H9 (cell line): ENCODE results near the gene CD81. TPM values are rescaled to one million over a fixed set of nuclear protein-coding genes. Genes with fewer than 3 reads are reported as not detected.

Experiments used
- DNase-seq: peaks from one replicate; pipeline ENCODE4 v3.0.0-alpha.2; 2017
- H2AFZ ChIP-seq: one replicate; pipeline ENCODE4 v1.6.1; 2013; ENCODE audit warnings: mild to moderate bottlenecking, low read length, control low read depth, moderate library complexity
- H2AK5ac ChIP-seq: 2 replicates; pipeline ENCODE4 v1.6.1; 2013; ENCODE audit warnings: low read length, control low read depth, mixed read lengths; ENCODE audit not compliant: insufficient read length
- H2BK120ac ChIP-seq: one replicate; pipeline ENCODE4 v1.6.1; 2013; ENCODE audit warnings: low read depth, mild to moderate bottlenecking, low read length, control low read depth, inconsistent platforms; ENCODE audit not compliant: poor library complexity, severe bottlenecking
- H2BK12ac ChIP-seq: 2 replicates; pipeline ENCODE4 v1.6.1; 2013; ENCODE audit warnings: low read length, control low read depth, mixed read lengths, low read depth; ENCODE audit not compliant: insufficient read length
- H2BK15ac ChIP-seq: 2 replicates; pipeline ENCODE4 v1.6.1; 2013; ENCODE audit warnings: low read depth, low read length, control low read depth
- H2BK20ac ChIP-seq: one replicate; pipeline ENCODE4 v1.6.1; 2013; ENCODE audit warnings: low read depth, mild to moderate bottlenecking, low read length, control low read depth, inconsistent platforms; ENCODE audit not compliant: poor library complexity, severe bottlenecking
- H2BK5ac ChIP-seq: 2 replicates; pipeline ENCODE4 v1.6.1; 2013; ENCODE audit warnings: low read length, control low read depth, mixed read lengths; ENCODE audit not compliant: insufficient read length
- H3K14ac ChIP-seq: 2 replicates; pipeline ENCODE4 v1.6.1; 2013; ENCODE audit warnings: low read length, control low read depth; ENCODE audit not compliant: insufficient read depth
- H3K18ac ChIP-seq: 2 replicates; pipeline ENCODE4 v1.6.1; 2013; ENCODE audit warnings: low read depth, mild to moderate bottlenecking, mixed read lengths, low read length, control low read depth; ENCODE audit not compliant: insufficient read length
- H3K23ac ChIP-seq: 2 replicates; pipeline ENCODE4 v1.6.1; 2013; ENCODE audit warnings: low read length, control low read depth, mixed read lengths, low read depth; ENCODE audit not compliant: insufficient read length
- H3K23me2 ChIP-seq: 2 replicates; pipeline ENCODE4 v1.6.1; 2013; ENCODE audit warnings: low read depth, mild to moderate bottlenecking, mixed read lengths, low read length, control low read depth; ENCODE audit not compliant: insufficient read length, poor library complexity, severe bottlenecking
- H3K27ac ChIP-seq: 2 replicates; pipeline ENCODE4 v1.5.1; 2013; ENCODE audit warnings: low read length, control low read depth, mixed read lengths, low read depth; ENCODE audit not compliant: insufficient read length
- H3K27me3 ChIP-seq: 2 replicates; pipeline ENCODE4 v1.6.1; 2013; ENCODE audit warnings: low read length, control low read depth, inconsistent platforms; ENCODE audit not compliant: insufficient read depth
- H3K4ac ChIP-seq: 2 replicates; pipeline ENCODE4 v1.6.1; 2013; ENCODE audit warnings: low read depth, mild to moderate bottlenecking, control low read depth, inconsistent platforms, low read length, moderate library complexity
- H3K4me1 ChIP-seq: 2 replicates; pipeline ENCODE4 v1.6.1; 2013; ENCODE audit warnings: low read length, control low read depth, inconsistent platforms; ENCODE audit not compliant: insufficient read depth
- H3K4me2 ChIP-seq: 2 replicates; pipeline ENCODE4 v1.6.1; 2013; ENCODE audit warnings: low read length, control low read depth, mixed read lengths; ENCODE audit not compliant: insufficient read length, insufficient read depth
- H3K56ac ChIP-seq: 2 replicates; pipeline ENCODE4 v1.6.1; 2013; ENCODE audit warnings: low read depth, mild to moderate bottlenecking, mixed read lengths, low read length, control low read depth; ENCODE audit not compliant: insufficient read length
- H3K79me1 ChIP-seq: 2 replicates; pipeline ENCODE4 v1.6.1; 2013; ENCODE audit warnings: low read depth, mild to moderate bottlenecking, moderate library complexity, low read length, control low read depth, inconsistent platforms; ENCODE audit not compliant: insufficient read depth, poor library complexity, severe bottlenecking
- H3K79me2 ChIP-seq: 2 replicates; pipeline ENCODE4 v1.6.1; 2013; ENCODE audit warnings: low read length, control low read depth, inconsistent platforms; ENCODE audit not compliant: insufficient read depth
- H3K9ac ChIP-seq: 2 replicates; pipeline ENCODE4 v1.6.1; 2013; ENCODE audit warnings: low read length, control low read depth, mixed read lengths; ENCODE audit not compliant: insufficient read length; ENCODE audit errors: extremely low read depth
- H3K9me3 ChIP-seq: one replicate; pipeline ENCODE4 v1.6.1; 2013; ENCODE audit warnings: low read depth, low read length, inconsistent platforms; ENCODE audit not compliant: control insufficient read depth
- H3T11ph ChIP-seq: one replicate; pipeline ENCODE4 v1.6.1; 2013; ENCODE audit warnings: mild to moderate bottlenecking, low read length, control low read depth, inconsistent platforms
- H4K20me1 ChIP-seq: one replicate; pipeline ENCODE4 v1.6.1; 2013; ENCODE audit not compliant: control insufficient read depth, insufficient read length, insufficient read depth
- H4K5ac ChIP-seq: 2 replicates; pipeline ENCODE4 v1.6.1; 2013; ENCODE audit warnings: low read depth, mild to moderate bottlenecking, mixed read lengths, low read length, control low read depth; ENCODE audit not compliant: insufficient read length
- H4K8ac ChIP-seq: replicated peaks from 2 replicates; pipeline ENCODE4 v1.6.1; 2013; ENCODE audit warnings: low read length, control low read depth, mixed read lengths, low read depth; ENCODE audit not compliant: insufficient read length
- H4K91ac ChIP-seq: 2 replicates; pipeline ENCODE4 v1.6.1; 2013; ENCODE audit warnings: low read depth, mild to moderate bottlenecking, moderate library complexity, mixed read lengths, low read length, control low read depth; ENCODE audit not compliant: insufficient read length
- H3K27ac Mint-ChIP-seq, 3 experiments: 2 replicates in 2 of 3; 3 replicates in 1 of 3; pipeline ENCODE4 v1.8.0; 2020 to 2021; ENCODE audit warnings: mixed read lengths in 3 of 3, mild to moderate bottlenecking in 1 of 3, moderate library complexity in 1 of 3
- H3K27me3 Mint-ChIP-seq: 2 replicates; pipeline ENCODE4 v1.8.0; 2021; ENCODE audit warnings: low read depth, mild to moderate bottlenecking, moderate library complexity, mixed read lengths
- H3K36me3 Mint-ChIP-seq, 3 experiments: 2 replicates in 2 of 3; 3 replicates in 1 of 3; pipeline ENCODE4 v1.8.0; 2020 to 2021; ENCODE audit warnings: low read depth in 3 of 3, mixed read lengths in 3 of 3; ENCODE audit not compliant: insufficient read depth in 1 of 3
- H3K4me1 Mint-ChIP-seq, 2 experiments: 2 replicates each; pipeline ENCODE4 v1.8.0; 2020; ENCODE audit warnings: mixed read lengths in 2 of 2
- H3K4me3 Mint-ChIP-seq, 2 experiments: 2 replicates in 1 of 2; 3 replicates in 1 of 2; pipeline ENCODE4 v1.8.0; 2020 to 2021; ENCODE audit warnings: mild to moderate bottlenecking in 2 of 2, mixed read lengths in 2 of 2, moderate library complexity in 1 of 2
- H3K9me3 Mint-ChIP-seq, 2 experiments: 2 replicates in 1 of 2; 3 replicates in 1 of 2; pipeline ENCODE4 v1.8.0; 2020; ENCODE audit warnings: mild to moderate bottlenecking in 2 of 2, mixed read lengths in 2 of 2, moderate library complexity in 1 of 2
- CTCF ChIP-seq: fragments of 200-600 bp; sonication (generic); conservative IDR thresholded peaks from 3 replicates; pipeline ENCODE4 v1.8.0; 2021; ENCODE audit warnings: antibody characterized with exemption, mild to moderate bottlenecking
- WGBS: extraction: QIAGEN DNeasy Blood & Tissue Kit; methylation state at CpG from one replicate; pipeline ENCODE4 v1.1.7; 2013; ENCODE audit warnings: missing lambda C conversion rate, low lambda C conversion rate, mixed read lengths; ENCODE audit not compliant: insufficient read length; ENCODE audit errors: extremely low coverage; 5-methylcytosine and 5-hydroxymethylcytosine counted together
- total RNA-seq: library from RNA; stranded (reverse); gene quantifications from 2 replicates; pipeline ENCODE4 v1.2.1, GENCODE V29; 2021

Gene CD81
- total RNA-seq, 1 experiment from 2014 or later: 246 TPM

- H3K56ac ChIP-seq: no peak overlapping the region
- H3T11ph ChIP-seq: no peak overlapping the region
- peaks cover 42% of the 10 kb centered on the region; the same call in 1 of the 2 replicates for H3K79me2 ChIP-seq
- H2BK20ac ChIP-seq: no peak overlapping the region
- Mint-ChIP-seq H3K9me3 (no peaks in the 10 kb centered on the region), H3K36me3 (peaks cover 5 to 8% (median 6%) of the 10 kb centered on the region in 3 experiments), H3K27me3 (no peaks in the 10 kb centered on the region), H3K27ac (peak overlapping the region in 1 of 3 experiments; percentile 79; a peak in 2 of 7 replicates), H3K4me1 (peaks cover 11 to 27% of the 10 kb centered on the region in 2 experiments), H3K4me3 (no peak overlapping the region)
- no peak overlapping the region for H3K18ac ChIP-seq
- H3K4me2 ChIP-seq: no peak overlapping the region
- H3K23ac ChIP-seq: no peak overlapping the region
- no peaks in the 10 kb centered on the region; the same call in 1 of the 2 replicates for H3K27me3 ChIP-seq
- H2AK5ac ChIP-seq: no peak overlapping the region
- no peak overlapping the region for H4K8ac ChIP-seq
- H3K79me1 ChIP-seq: no peaks in the 10 kb centered on the region
- no peaks in the 10 kb centered on the region for H3K4me1 ChIP-seq
- H2BK120ac ChIP-seq: no peak overlapping the region
- H4K20me1 ChIP-seq: no peaks in the 10 kb centered on the region
- no peak overlapping the region for H2BK15ac ChIP-seq
- DNase-seq: no peak
- H3K4ac ChIP-seq: no peak overlapping the region
- no peak overlapping the region for H3K9ac ChIP-seq
- H4K91ac ChIP-seq: no peak overlapping the region
- H4K5ac ChIP-seq: no peak overlapping the region
- no peak overlapping the region for H2AFZ ChIP-seq
- H2BK5ac ChIP-seq: no peak overlapping the region
- TF ChIP-seq CTCF: no peak
- H3K9me3 ChIP-seq: no peaks in the 10 kb centered on the region
- no peak overlapping the region for H3K27ac ChIP-seq
- no peak overlapping the region; the same call in 1 of the 2 replicates for H3K14ac ChIP-seq
- H3K23me2 ChIP-seq: peaks cover 11% of the 10 kb centered on the region
- H2BK12ac ChIP-seq: no peak overlapping the region
- WGBS: no CpG with 5 or more reads among the region's 20 CpGs
These were observed 3.8 kb downstream of the CD81 start for GRCh38 chr11:2380807-2381350.
